ENCODE measurements around the gene ALDH1A3.

GRCh38 chr15:100914876-100915275 lies 35.2 kb downstream of the ALDH1A3 start:
- no peak for TF ChIP-seq POLR2A (IDR thresholded peaks at IDR 0.05)
- peak in 2 of 4 experiments; percentile 4 to 31 for TF ChIP-seq CTCF (IDR thresholded peaks at IDR 0.05)

All from prostate gland (tissue), 2 donors.